SK-N-SH (cell line): ENCODE results near the gene PTPRD. TPM values are rescaled to one million over a fixed set of nuclear protein-coding genes. Genes with fewer than 3 reads are reported as not detected.
A peak's percentile ranks its signal among the peaks of the same experiment; 100 is the strongest.

Experiments used
- CTCF ChIA-PET: fragments of 300-600, 350-600 bp; formaldehyde crosslinking; extraction: SDS; loops from one replicate; lab custom pipeline; 2021; lab: Yijun Ruan, JAX
- POLR2A ChIA-PET: fragments of 350-600 bp; sonication (Branson Sonifier 250); formaldehyde crosslinking; extraction: SDS; loops from one replicate; lab custom pipeline; 2020; ENCODE audit warnings: antibody characterized with exemption, inconsistent platforms; lab: Yijun Ruan, JAX
- DNase-seq: peaks from one replicate; pipeline ENCODE4 v3.0.0; 2012
- H2AFZ ChIP-seq: fragments of 200-600 bp; sonication (generic); 2 replicates; pipeline ENCODE4 v1.8.1; 2016; ENCODE audit warnings: antibody characterized with exemption, mild to moderate bottlenecking, low read depth
- H3F3A ChIP-seq: fragments of 200-600 bp; sonication (generic); replicated peaks from 2 replicates; pipeline ENCODE3; 2016; ENCODE audit warnings: antibody characterized with exemption, mild to moderate bottlenecking; ENCODE audit not compliant: insufficient read depth
- H3K27ac ChIP-seq, 2 experiments: fragments of 200-500 bp in 1 of 2; fragments of 200-600 bp in 1 of 2; sonication (Bioruptor generic) in 1 of 2; sonication (generic), shearing (Covaris generic) in 1 of 2; 2 replicates each; pipeline versions ENCODE4 v1.5.1 to v1.6.1; 2014 to 2016; ENCODE audit warnings: low read depth in 2 of 2, inconsistent platforms in 1 of 2, low read length in 1 of 2, mild to moderate bottlenecking in 1 of 2, mixed read lengths in 1 of 2
- H3K27me3 ChIP-seq: fragments of 200-600 bp; sonication (generic), shearing (Covaris generic); 2 replicates; pipeline ENCODE4 v1.6.1; 2016; ENCODE audit warnings: mixed run types; ENCODE audit not compliant: insufficient read depth
- H3K36me3 ChIP-seq, 2 experiments: fragments of 200-500 bp in 1 of 2; fragments of 200-600 bp in 1 of 2; sonication (Bioruptor generic) in 1 of 2; sonication (generic) in 1 of 2; replicated peaks in 1 of 2; 2 replicates each; pipeline versions ENCODE3 to v1.5.1; 2014 to 2016; ENCODE audit warnings: low read length in 1 of 2, mild to moderate bottlenecking in 1 of 2; ENCODE audit not compliant: insufficient read depth in 2 of 2, control insufficient read depth in 1 of 2
- H3K4me1 ChIP-seq, 2 experiments: fragments of 200-500 bp in 1 of 2; fragments of 200-600 bp in 1 of 2; sonication (Bioruptor generic) in 1 of 2; sonication (generic), shearing (Covaris generic) in 1 of 2; 2 replicates each; pipeline versions ENCODE4 v1.5.1 to v1.6.1; 2014 to 2016; ENCODE audit warnings: low read depth in 1 of 2, low read length in 1 of 2, mixed run types in 1 of 2; ENCODE audit not compliant: insufficient read depth in 2 of 2, control insufficient read depth in 1 of 2
- H3K4me2 ChIP-seq: fragments of 200-600 bp; sonication (generic), shearing (Covaris generic); 2 replicates; pipeline ENCODE4 v1.6.1; 2017; ENCODE audit warnings: mixed run types
- H3K4me3 ChIP-seq, 2 experiments: fragments of 200-500 bp in 1 of 2; fragments of 200-600 bp in 1 of 2; sonication (Bioruptor generic) in 1 of 2; sonication (generic), shearing (Covaris generic) in 1 of 2; 2 replicates each; pipeline versions ENCODE4 v1.5.1 to v1.8.1; 2014 to 2016; ENCODE audit warnings: low read depth in 2 of 2, inconsistent platforms in 1 of 2, low read length in 1 of 2, mild to moderate bottlenecking in 1 of 2, mixed read lengths in 1 of 2, moderate library complexity in 1 of 2
- H3K79me2 ChIP-seq: fragments of 200-600 bp; sonication (generic); 2 replicates; pipeline ENCODE4 v1.8.1; 2017; ENCODE audit warnings: mild to moderate bottlenecking; ENCODE audit not compliant: insufficient read depth
- H3K9ac ChIP-seq: fragments of 200-600 bp; sonication (generic); 2 replicates; pipeline ENCODE4 v1.6.1; 2017; ENCODE audit warnings: mixed run types
- H3K9me2 ChIP-seq: fragments of 200-600 bp; sonication (generic); 2 replicates; pipeline ENCODE4 v1.6.1; 2017; ENCODE audit warnings: mixed run types
- H3K9me3 ChIP-seq: fragments of 200-600 bp; sonication (generic); 2 replicates; pipeline ENCODE4 v1.6.1; 2017; ENCODE audit warnings: mixed run types, mild to moderate bottlenecking, moderate library complexity
- H4K20me1 ChIP-seq: fragments of 200-600 bp; sonication (generic); 2 replicates; pipeline ENCODE4 v1.6.1; 2017; ENCODE audit warnings: mild to moderate bottlenecking, mixed run types; ENCODE audit not compliant: insufficient read depth
- CTCF ChIP-seq: fragments of 200-600 bp; sonication (generic); IDR thresholded peaks from 2 replicates; pipeline ENCODE4 v1.6.1; 2017; ENCODE audit warnings: antibody characterized with exemption, mild to moderate bottlenecking, moderate library complexity
- ELF1 ChIP-seq: IDR thresholded peaks from 2 replicates; pipeline ENCODE4 v1.4.0; 2012
- IRF3 ChIP-seq: fragments of 150-350 bp; IDR thresholded peaks from 2 replicates; pipeline ENCODE4 v1.6.1; 2016; ENCODE audit warnings: mild to moderate bottlenecking, low read depth, low read length
- JUND ChIP-seq: IDR thresholded peaks from 2 replicates; pipeline ENCODE4 v1.4.0; 2012
- MAX ChIP-seq: IDR thresholded peaks from 2 replicates; pipeline ENCODE4 v1.4.0; 2012; ENCODE audit warnings: low read depth
- NFIC ChIP-seq: IDR thresholded peaks from 2 replicates; pipeline ENCODE4 v1.4.0; 2012; ENCODE audit warnings: borderline replicate concordance
- NRF1 ChIP-seq: IDR thresholded peaks from 2 replicates; pipeline ENCODE4 v1.6.1; 2012; ENCODE audit warnings: low read depth, mild to moderate bottlenecking, low read length
- POLR2AphosphoS5 ChIP-seq: IDR thresholded peaks from 2 replicates; pipeline ENCODE4 v1.6.1; 2012; ENCODE audit warnings: low read depth, low read length
- RAD21 ChIP-seq: IDR thresholded peaks from 2 replicates; pipeline ENCODE4 v1.6.1; 2012; ENCODE audit warnings: mild to moderate bottlenecking, low read length
- SIN3A ChIP-seq: IDR thresholded peaks from 2 replicates; pipeline ENCODE4 v1.6.1; 2012; ENCODE audit warnings: low read depth, mild to moderate bottlenecking, low read length, moderate library complexity, borderline replicate concordance
- SMC3 ChIP-seq: IDR thresholded peaks from 2 replicates; pipeline ENCODE4 v1.6.1; 2012; ENCODE audit warnings: low read depth, low read length, improper control_type of control experiment
- YY1 ChIP-seq: IDR thresholded peaks from 2 replicates; pipeline ENCODE4 v1.4.0; 2012; ENCODE audit warnings: low read depth, mild to moderate bottlenecking
- WGBS: methylation state at CpG from one replicate; pipeline ENCODE4 v1.1.6; 2017; ENCODE audit warnings: low lambda C conversion rate; 5-methylcytosine and 5-hydroxymethylcytosine counted together
- polyA plus RNA-seq, 3 experiments: library from polyadenylated mRNA; depleted of rRNA; stranded (reverse); fragments of >200 nt; gene quantifications; 2 replicates each; pipeline ENCODE4 v1.2.3, GENCODE V29; 2012

PTPRD gene
- polyA plus RNA-seq, 1 of the 3 experiments (the other 2 are of a cell fraction) = 0.15 TPM

- H3K9me2 ChIP-seq = no peaks in the 10 kb centered on the region
- H3F3A ChIP-seq = no peaks in the 10 kb centered on the region
- H3K27ac ChIP-seq = no peak overlapping the region
- POLR2A ChIA-PET = no interaction called here
- H3K4me2 ChIP-seq = no peak overlapping the region
- H3K36me3 ChIP-seq = no peaks in the 10 kb centered on the region
- no peaks in the 10 kb centered on the region for H4K20me1 ChIP-seq
- no peak overlapping the region for H3K4me3 ChIP-seq
- H3K79me2 ChIP-seq = no peaks in the 10 kb centered on the region
- no peak for DNase-seq
- H3K27me3 ChIP-seq = no peaks in the 10 kb centered on the region
- no peak overlapping the region for H2AFZ ChIP-seq
- CTCF ChIA-PET = interaction anchor here (1.4 kb wide), 1 partner anchor 47 kb away, joined by 3 read pairs; no protein-coding TSS in a partner anchor
- peaks cover 0 to 5% of the 10 kb centered on the region in 2 experiments; a peak in 1 of 4 replicates for H3K4me1 ChIP-seq
- no peak overlapping the region for H3K9ac ChIP-seq
- TF ChIP-seq MAX = no peak
- H3K9me3 ChIP-seq = no peaks in the 10 kb centered on the region
These were observed 340.0 kb downstream of the PTPRD start for GRCh38 chr9:10272830-10273229.

GRCh38 chr9:10268531-10269485 is 344.0 kb downstream of the PTPRD start:
- Histone ChIP-seq H2AFZ (peak overlapping the region; percentile 62; the same call in 1 of the 2 replicates), H4K20me1 (no peaks in the 10 kb centered on the region), H3K4me3 (peak overlapping the region in 1 of 2 experiments; percentile 36; a peak in 1 of 4 replicates), H3K27me3 (no peaks in the 10 kb centered on the region), H3F3A (no peaks in the 10 kb centered on the region), H3K36me3 (no peaks in the 10 kb centered on the region), H3K4me1 (no peaks in the 10 kb centered on the region), H3K9ac (no peak overlapping the region), H3K27ac (no peak overlapping the region), H3K9me2 (no peaks in the 10 kb centered on the region), H3K79me2 (no peaks in the 10 kb centered on the region), H3K9me3 (no peaks in the 10 kb centered on the region), H3K4me2 (no peak overlapping the region; the same call in 1 of the 2 replicates)
- CTCF ChIA-PET = interaction anchor here (0.6 to 1.1 kb wide), 9 partner anchors 20 to 270 kb away, joined by 3 to 6 read pairs (median 4); no protein-coding TSS in a partner anchor
- TF ChIP-seq YY1 = no peak
- no peak for TF ChIP-seq NRF1
- no peak for TF ChIP-seq IRF3
- no peak for TF ChIP-seq SIN3A
- no peak for TF ChIP-seq MAX
- TF ChIP-seq JUND = no peak
- peak; percentile 54 for TF ChIP-seq SMC3
- TF ChIP-seq NFIC = peak; percentile 40; the same call in 1 of the 2 replicates
- peak; percentile 66 for TF ChIP-seq RAD21
- peak; percentile 66 for TF ChIP-seq CTCF
- TF ChIP-seq ELF1 = no peak
- no peak for TF ChIP-seq POLR2AphosphoS5
- POLR2A ChIA-PET = interaction anchor here (0.6 kb wide), 1 partner anchor 20 kb away, joined by 6 read pairs; no protein-coding TSS in a partner anchor
- peak; percentile 31 for DNase-seq
- 35% methylated on average over 7 of the region's 8 CpGs for WGBS
